Neuronal stem cell (in vitro differentiated cells): Measurements from ENCODE around the gene VSIG10L2.

Source experiments
- DNase-seq: peaks from one replicate; pipeline ENCODE4 v3.0.0-alpha.2; 2013; ENCODE audit warnings: low spot score
- H2AFZ ChIP-seq: one replicate; pipeline ENCODE4 v1.6.1; 2013; ENCODE audit warnings: mild to moderate bottlenecking, low read length, inconsistent platforms
- H2AK5ac ChIP-seq: 2 replicates; pipeline ENCODE4 v1.6.1; 2013; ENCODE audit warnings: low read depth, mild to moderate bottlenecking, inconsistent platforms, low read length, moderate library complexity, mixed read lengths
- H2BK120ac ChIP-seq: 2 replicates; pipeline ENCODE4 v1.6.1; 2013; ENCODE audit warnings: low read depth, mild to moderate bottlenecking, inconsistent platforms, low read length, moderate library complexity, mixed read lengths
- H2BK12ac ChIP-seq: one replicate; pipeline ENCODE4 v1.6.1; 2013; ENCODE audit warnings: low read length, inconsistent platforms
- H2BK15ac ChIP-seq: 2 replicates; pipeline ENCODE4 v1.6.1; 2013; ENCODE audit warnings: mild to moderate bottlenecking, low read length, inconsistent platforms, mixed read lengths
- H2BK5ac ChIP-seq: one replicate; pipeline ENCODE4 v1.6.1; 2013; ENCODE audit warnings: inconsistent platforms, mild to moderate bottlenecking, low read length, moderate library complexity
- H3K14ac ChIP-seq: one replicate; pipeline ENCODE4 v1.6.1; 2013; ENCODE audit warnings: low read length, inconsistent platforms
- H3K18ac ChIP-seq: 2 replicates; pipeline ENCODE4 v1.6.1; 2013; ENCODE audit warnings: low read length, inconsistent platforms
- H3K23ac ChIP-seq: 2 replicates; pipeline ENCODE4 v1.6.1; 2013; ENCODE audit warnings: low read depth, mild to moderate bottlenecking, mixed read lengths, low read length, inconsistent platforms; ENCODE audit not compliant: poor library complexity
- H3K27ac ChIP-seq: replicated peaks from 3 replicates; pipeline ENCODE4 v1.5.1; 2013; ENCODE audit warnings: low read length, inconsistent platforms
- H3K27me3 ChIP-seq, 3 experiments: 2 replicates each; pipeline ENCODE4 v1.6.1; 2013; ENCODE audit warnings: low read length in 3 of 3, mild to moderate bottlenecking in 2 of 3, inconsistent platforms in 1 of 3, low read depth in 1 of 3, mixed read lengths in 1 of 3, moderate library complexity in 1 of 3; ENCODE audit not compliant: control insufficient read depth in 3 of 3, insufficient read depth in 3 of 3
- H3K36me3 ChIP-seq, 2 donors: replicated peaks in 1 of 2; 2 replicates each; pipeline ENCODE4 v1.6.1; 2013; ENCODE audit warnings: low read length in 2 of 2; ENCODE audit not compliant: control insufficient read depth in 2 of 2, insufficient read depth in 2 of 2
- H3K4ac ChIP-seq: 2 replicates; pipeline ENCODE4 v1.6.1; 2013; ENCODE audit warnings: inconsistent platforms, mild to moderate bottlenecking, low read length, moderate library complexity
- H3K4me1 ChIP-seq, 2 donors: 1 replicate in 1 of 2; 2 replicates in 1 of 2; pipeline ENCODE4 v1.6.1; 2013; ENCODE audit warnings: low read length in 2 of 2, low read depth in 1 of 2; ENCODE audit not compliant: control insufficient read depth in 2 of 2, insufficient read depth in 1 of 2
- H3K4me2 ChIP-seq: one replicate; pipeline ENCODE4 v1.6.1; 2013; ENCODE audit warnings: mild to moderate bottlenecking, low read length, inconsistent platforms; ENCODE audit not compliant: insufficient read depth, poor library complexity, severe bottlenecking
- H3K4me3 ChIP-seq, 2 donors: 2 replicates each; pipeline ENCODE4 v1.5.1; 2013; ENCODE audit warnings: low read length in 2 of 2, mild to moderate bottlenecking in 2 of 2, inconsistent platforms in 1 of 2, moderate library complexity in 1 of 2
- H3K79me1 ChIP-seq: one replicate; pipeline ENCODE4 v1.6.1; 2013; ENCODE audit warnings: low read depth, mild to moderate bottlenecking, inconsistent platforms, low read length, moderate library complexity
- H3K9ac ChIP-seq: one replicate; pipeline ENCODE4 v1.6.1; 2013; ENCODE audit warnings: mild to moderate bottlenecking, low read depth, low read length, inconsistent platforms; ENCODE audit not compliant: poor library complexity
- H3K9me3 ChIP-seq, 2 donors: replicated peaks in 1 of 2; 2 replicates each; pipeline versions ENCODE3 to v1.6.1; 2013; ENCODE audit warnings: low read length in 2 of 2, mild to moderate bottlenecking in 2 of 2, inconsistent platforms in 1 of 2, low read depth in 1 of 2, mixed read lengths in 1 of 2, moderate library complexity in 1 of 2; ENCODE audit not compliant: control insufficient read depth in 2 of 2, insufficient read depth in 1 of 2
- H4K8ac ChIP-seq: one replicate; pipeline ENCODE4 v1.6.1; 2013; ENCODE audit warnings: low read depth, mild to moderate bottlenecking, inconsistent platforms, low read length, moderate library complexity
- H4K91ac ChIP-seq: one replicate; pipeline ENCODE4 v1.6.1; 2013; ENCODE audit warnings: low read length, low read depth, mild to moderate bottlenecking, inconsistent platforms; ENCODE audit not compliant: poor library complexity
- WGBS, 2 donors: extraction: QIAGEN DNeasy Blood & Tissue Kit; methylation state at CpG; one replicate each; pipeline ENCODE4 v1.1.7; 2013; ENCODE audit warnings: missing lambda C conversion rate in 2 of 2, mixed read lengths in 1 of 2; ENCODE audit not compliant: insufficient read length in 2 of 2, insufficient replicate concordance in 1 of 2; ENCODE audit errors: extremely low coverage in 2 of 2; 5-methylcytosine and 5-hydroxymethylcytosine counted together

The VSIG10L2 gene

DNA sequence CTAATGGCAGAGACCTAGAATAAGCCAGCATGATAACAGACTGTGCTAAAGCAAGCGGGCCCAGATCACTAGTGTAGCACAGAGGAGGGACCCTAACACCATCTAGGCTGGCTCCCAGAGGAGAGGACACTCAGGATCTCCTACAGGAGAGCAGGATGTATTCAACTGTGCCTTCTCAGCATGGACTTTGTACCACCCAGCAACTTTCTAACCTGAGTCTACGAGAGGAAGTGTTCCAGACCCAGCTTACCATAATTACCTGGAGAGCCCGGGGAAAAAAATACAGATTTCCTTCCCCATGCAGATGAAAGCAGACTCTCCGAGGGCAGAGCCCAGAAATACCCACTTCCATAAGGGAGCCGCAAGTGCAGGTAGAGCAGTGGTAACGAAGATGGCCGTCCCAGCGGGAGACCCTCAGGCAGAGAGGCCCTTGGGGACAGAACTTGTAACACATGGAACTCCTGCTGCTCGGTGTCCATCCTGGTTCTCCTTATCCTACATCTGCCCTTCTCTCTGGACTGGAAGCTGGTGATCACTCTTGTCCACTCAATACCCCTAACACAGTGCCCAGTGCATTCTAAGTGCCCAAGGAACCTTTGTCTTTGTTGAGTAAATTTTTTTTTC is 21.3 kb upstream of the VSIG10L2 start:
- Histone ChIP-seq H2AFZ (no peak overlapping the region), H3K36me3 (no peaks in the 10 kb centered on the region), H2BK15ac (no peak overlapping the region), H4K91ac (no peak overlapping the region), H2BK5ac (no peak overlapping the region), H3K18ac (no peak overlapping the region), H3K4me2 (no peak overlapping the region), H3K27me3 (peaks cover 0 to 20% (median 0%) of the 10 kb centered on the region in 3 experiments), H3K4me1 (peaks cover 0 to 2% of the 10 kb centered on the region in 2 donors), H3K27ac (no peak overlapping the region), H3K9me3 (no peaks in the 10 kb centered on the region), H3K79me1 (no peaks in the 10 kb centered on the region), H3K4ac (no peak overlapping the region), H2BK12ac (no peak overlapping the region), H3K23ac (no peak overlapping the region), H2BK120ac (no peak overlapping the region), H2AK5ac (no peak overlapping the region), H3K9ac (no peak overlapping the region), H3K4me3 (no peak overlapping the region), H4K8ac (no peak overlapping the region), H3K14ac (no peak overlapping the region)
- WGBS, 2 donors, result no CpG with 5 or more reads among the region's 9 CpGs
- no peak for DNase-seq

DNA sequence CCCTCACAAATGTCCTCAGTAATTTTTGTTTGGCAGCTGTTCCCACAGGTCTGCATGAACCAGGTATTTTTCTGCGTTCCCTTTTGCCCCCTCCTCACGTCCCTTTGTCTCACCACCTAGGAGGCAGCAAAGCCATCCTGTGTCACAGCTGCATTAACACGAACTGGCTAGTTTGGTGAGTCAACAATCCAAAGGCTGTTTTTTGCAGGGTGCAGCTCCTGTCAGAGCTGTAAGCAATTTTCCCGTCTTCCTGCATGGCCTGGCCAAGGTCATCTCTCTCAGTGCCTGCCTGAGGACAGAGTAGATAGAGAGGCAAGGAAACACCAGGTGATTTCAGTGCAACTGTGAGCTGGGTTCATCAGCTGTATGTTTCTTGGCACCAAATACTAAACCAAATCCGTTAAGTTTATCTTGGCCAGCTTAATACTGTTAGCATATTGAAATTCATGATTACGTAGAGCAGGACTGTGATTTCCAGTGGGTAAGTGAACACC is 20.6 kb upstream of the VSIG10L2 start:
- Histone ChIP-seq H3K14ac (no peak overlapping the region), H3K79me1 (no peaks in the 10 kb centered on the region), H4K8ac (no peak overlapping the region), H3K23ac (no peak overlapping the region), H2BK120ac (no peak overlapping the region), H4K91ac (no peak overlapping the region), H3K9me3 (no peaks in the 10 kb centered on the region), H3K4me3 (no peak overlapping the region), H2BK12ac (no peak overlapping the region), H2AFZ (no peak overlapping the region), H2BK5ac (no peak overlapping the region), H3K4me1 (peaks cover 0 to 2% of the 10 kb centered on the region in 2 donors), H3K4me2 (no peak overlapping the region), H3K27me3 (peaks cover 0 to 20% (median 0%) of the 10 kb centered on the region in 3 experiments), H2BK15ac (no peak overlapping the region), H3K27ac (no peak overlapping the region), H3K4ac (no peak overlapping the region), H3K18ac (peak overlapping the region; percentile 28), H3K36me3 (no peaks in the 10 kb centered on the region), H3K9ac (peak overlapping the region; percentile 24), H2AK5ac (no peak overlapping the region)
- no peak for DNase-seq
- WGBS, 2 donors, result no CpG with 5 or more reads among the region's 6 CpGs

DNA sequence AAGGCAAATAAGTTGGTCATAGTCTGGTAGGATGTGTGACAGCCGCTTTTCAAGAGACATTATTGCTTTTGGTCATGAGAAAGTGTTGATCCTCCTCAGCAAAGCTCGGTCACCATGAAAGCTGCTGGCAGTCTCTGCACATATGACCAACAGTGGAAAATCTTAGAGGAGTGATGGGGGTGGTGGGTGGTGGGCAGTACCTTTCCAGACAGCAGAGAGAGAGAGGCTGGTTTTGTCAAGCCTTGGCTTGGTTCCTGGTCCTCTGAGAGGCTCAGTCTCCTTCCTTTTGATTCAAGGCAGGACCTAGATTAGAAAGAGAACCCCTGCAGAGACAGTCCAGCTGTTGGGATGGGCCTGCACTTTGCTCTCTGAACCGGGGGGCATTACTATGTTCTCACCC is 20.0 kb upstream of the VSIG10L2 start:
- Histone ChIP-seq H3K27me3 (peaks cover 0 to 17% (median 0%) of the 10 kb centered on the region in 3 experiments), H2BK15ac (no peak overlapping the region), H2BK12ac (no peak overlapping the region), H3K79me1 (no peaks in the 10 kb centered on the region), H3K4me3 (no peak overlapping the region), H3K4me1 (peaks cover 0 to 2% of the 10 kb centered on the region in 2 donors), H2AK5ac (no peak overlapping the region), H4K91ac (no peak overlapping the region), H3K4me2 (no peak overlapping the region), H3K23ac (no peak overlapping the region), H3K4ac (no peak overlapping the region), H3K36me3 (no peaks in the 10 kb centered on the region), H4K8ac (no peak overlapping the region), H3K14ac (no peak overlapping the region), H3K18ac (no peak overlapping the region), H2AFZ (no peak overlapping the region), H3K9me3 (no peaks in the 10 kb centered on the region), H2BK120ac (no peak overlapping the region), H2BK5ac (no peak overlapping the region), H3K27ac (no peak overlapping the region), H3K9ac (no peak overlapping the region)
- DNase-seq, result no peak
- WGBS, 2 donors, result no CpG with 5 or more reads among the region's 3 CpGs

DNA sequence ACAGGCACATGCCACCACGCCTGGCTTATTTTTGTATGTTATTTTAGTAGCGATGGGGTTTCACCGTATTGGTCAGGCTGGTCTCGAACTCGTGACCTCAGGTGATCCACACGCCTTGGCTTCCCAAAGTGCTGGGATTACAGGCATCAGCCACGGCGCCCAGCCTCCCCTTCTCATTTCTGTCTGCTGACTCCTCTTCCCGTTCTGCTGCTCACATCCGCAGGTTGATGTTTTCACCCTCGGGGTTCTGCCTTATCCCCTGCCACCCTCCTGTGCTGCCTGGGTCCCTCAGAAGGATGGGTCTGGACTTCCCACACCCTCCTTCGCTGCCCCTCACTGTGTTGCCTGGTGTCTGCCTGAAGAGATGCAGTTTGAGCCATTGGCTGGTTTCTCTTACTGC is 19.2 kb upstream of the VSIG10L2 start:
- peaks cover 0 to 23% (median 0%) of the 10 kb centered on the region in 3 experiments for H3K27me3 ChIP-seq
- H3K4me1 ChIP-seq, result peaks cover 0 to 2% of the 10 kb centered on the region in 2 donors
- H3K9ac ChIP-seq, result no peak overlapping the region
- no peak overlapping the region for H3K18ac ChIP-seq
- no peak overlapping the region for H3K4me2 ChIP-seq
- H2BK120ac ChIP-seq, result no peak overlapping the region
- H3K9me3 ChIP-seq, result no peaks in the 10 kb centered on the region
- no peak overlapping the region for H4K8ac ChIP-seq
- H3K4me3 ChIP-seq, result no peak overlapping the region
- H2AFZ ChIP-seq, result no peak overlapping the region
- H3K14ac ChIP-seq, result no peak overlapping the region
- H2BK5ac ChIP-seq, result no peak overlapping the region
- no peak overlapping the region for H3K23ac ChIP-seq
- no peak overlapping the region for H2AK5ac ChIP-seq
- no peak overlapping the region for H3K27ac ChIP-seq
- no peak overlapping the region for H2BK15ac ChIP-seq
- no peaks in the 10 kb centered on the region for H3K79me1 ChIP-seq
- H2BK12ac ChIP-seq, result no peak overlapping the region
- no CpG with 5 or more reads among the region's 12 CpGs for WGBS, 2 donors
- no peak for DNase-seq
- H3K4ac ChIP-seq, result no peak overlapping the region
- no peaks in the 10 kb centered on the region for H3K36me3 ChIP-seq
- no peak overlapping the region for H4K91ac ChIP-seq
